MM.1S (cell line): Measurements from ENCODE around the gene TEX264.

Experiments used
- EZH2 ChIP-seq: fragments of 300-600 bp; sonication (generic); optimal IDR thresholded peaks from 2 replicates; pipeline ENCODE3; 2017; ENCODE audit warnings: low read depth, mild to moderate bottlenecking, antibody characterized with exemption, low read length, mixed read lengths
- EZH2phosphoT487 ChIP-seq: fragments of 300-600 bp; sonication (generic); IDR thresholded peaks from 2 replicates; pipeline ENCODE4 v1.6.1; 2018; ENCODE audit warnings: antibody characterized with exemption, low read length
- TF ChIP-seq, protein P1 (sequence below): fragments of 300-600 bp; sonication (generic); IDR thresholded peaks from 2 replicates; pipeline ENCODE4 v1.5.1; 2016; ENCODE audit warnings: antibody characterized with exemption, low read length, mixed read lengths

DNA sequence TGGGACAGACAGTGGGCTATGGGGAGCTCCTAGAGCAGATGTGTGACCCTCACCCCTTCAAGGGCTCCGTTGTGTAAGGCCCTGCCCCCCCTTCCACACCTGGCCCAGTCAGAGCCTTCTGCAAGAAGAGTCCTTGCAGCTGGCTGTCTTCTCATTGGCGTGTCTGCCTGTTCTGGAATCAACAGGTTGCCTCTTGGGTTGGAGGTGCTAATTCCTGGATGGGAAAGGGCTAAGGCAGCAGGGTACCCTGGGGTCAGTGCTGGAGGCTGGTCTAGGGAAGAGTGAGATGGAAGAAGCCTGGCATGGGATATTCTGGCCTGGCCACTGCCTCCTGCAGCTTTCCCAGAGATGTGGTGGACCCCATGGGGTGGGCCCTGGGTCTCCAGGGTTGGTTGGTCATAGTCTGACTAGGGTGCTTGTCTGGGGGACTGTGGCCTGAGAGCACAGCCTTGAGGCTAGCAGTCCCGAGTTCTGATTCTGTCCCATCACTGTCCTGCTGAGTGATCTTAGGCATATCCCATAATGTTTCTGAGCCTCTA, 5.1 kb downstream of the TEX264 start:
- TF ChIP-seq, protein P1, sequence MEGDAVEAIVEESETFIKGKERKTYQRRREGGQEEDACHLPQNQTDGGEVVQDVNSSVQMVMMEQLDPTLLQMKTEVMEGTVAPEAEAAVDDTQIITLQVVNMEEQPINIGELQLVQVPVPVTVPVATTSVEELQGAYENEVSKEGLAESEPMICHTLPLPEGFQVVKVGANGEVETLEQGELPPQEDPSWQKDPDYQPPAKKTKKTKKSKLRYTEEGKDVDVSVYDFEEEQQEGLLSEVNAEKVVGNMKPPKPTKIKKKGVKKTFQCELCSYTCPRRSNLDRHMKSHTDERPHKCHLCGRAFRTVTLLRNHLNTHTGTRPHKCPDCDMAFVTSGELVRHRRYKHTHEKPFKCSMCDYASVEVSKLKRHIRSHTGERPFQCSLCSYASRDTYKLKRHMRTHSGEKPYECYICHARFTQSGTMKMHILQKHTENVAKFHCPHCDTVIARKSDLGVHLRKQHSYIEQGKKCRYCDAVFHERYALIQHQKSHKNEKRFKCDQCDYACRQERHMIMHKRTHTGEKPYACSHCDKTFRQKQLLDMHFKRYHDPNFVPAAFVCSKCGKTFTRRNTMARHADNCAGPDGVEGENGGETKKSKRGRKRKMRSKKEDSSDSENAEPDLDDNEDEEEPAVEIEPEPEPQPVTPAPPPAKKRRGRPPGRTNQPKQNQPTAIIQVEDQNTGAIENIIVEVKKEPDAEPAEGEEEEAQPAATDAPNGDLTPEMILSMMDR: no peak
- TF ChIP-seq EZH2phosphoT487 (no peak), EZH2 (no peak)
